Ishikawa (cell line): ENCODE data around the gene IL15RA.

Experiments
- CREB1 ChIP-seq: IDR thresholded peaks from 2 replicates; pipeline ENCODE4 v1.6.1; 2012; ENCODE audit warnings: low read depth
- EGR1 ChIP-seq: IDR thresholded peaks from 2 replicates; pipeline ENCODE4 v1.6.1; 2012
- EP300 ChIP-seq: IDR thresholded peaks from 2 replicates; pipeline ENCODE4 v1.6.1; 2012; ENCODE audit warnings: borderline replicate concordance
- FOXM1 ChIP-seq: IDR thresholded peaks from 2 replicates; pipeline ENCODE4 v1.6.1; 2012; ENCODE audit warnings: low read depth, borderline replicate concordance
- MAX ChIP-seq: IDR thresholded peaks from 2 replicates; pipeline ENCODE4 v1.6.1; 2012
- RAD21 ChIP-seq: IDR thresholded peaks from 2 replicates; pipeline ENCODE4 v1.6.1; 2012; ENCODE audit warnings: low read depth
- TEAD4 ChIP-seq: IDR thresholded peaks from 2 replicates; pipeline ENCODE4 v1.6.1; 2012
- USF1 ChIP-seq: IDR thresholded peaks from 2 replicates; pipeline ENCODE4 v1.6.1; 2012

GRCh38 chr10:5942001-5942400 lies 35.3 kb downstream of the IL15RA start:
- TF ChIP-seq CREB1 (no peak), EP300 (no peak), TEAD4 (no peak), RAD21 (no peak), EGR1 (no peak), MAX (no peak), FOXM1 (no peak), USF1 (no peak)
